ENCODE data around the gene EEF1AKMT3. TPM values are rescaled to one million over a fixed set of nuclear protein-coding genes. Genes with fewer than 3 reads are reported as not detected.

The EEF1AKMT3 gene
- total and polyA plus RNA-seq, 7 donors: 1.6 to 11.9 (median 9.0) TPM

DNA sequence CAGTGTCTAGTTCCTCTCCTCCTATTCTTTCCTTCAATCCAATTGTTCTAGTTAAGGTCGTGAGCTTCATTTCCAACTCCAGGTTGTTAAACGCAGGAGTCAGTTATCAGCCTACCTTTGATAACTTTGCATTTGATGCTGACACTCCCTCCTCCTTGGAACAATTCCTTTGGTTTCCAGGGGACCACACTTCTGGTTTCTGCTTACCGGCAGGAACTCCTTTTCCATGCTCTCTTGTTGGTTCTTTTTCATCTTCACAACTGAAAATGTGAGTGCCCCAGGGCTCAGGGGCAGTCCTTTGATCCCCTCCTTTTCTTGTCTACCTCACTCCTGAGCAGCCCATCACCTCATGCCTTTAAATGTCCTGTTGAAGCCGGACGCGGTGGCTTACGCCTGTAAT lies 5.0 kb downstream of the EEF1AKMT3 start:
- no peaks in the 10 kb centered on the region for H3K27me3 ChIP-seq
- no peak overlapping the region for H3K4me3 ChIP-seq
- no peak overlapping the region for H3K27ac ChIP-seq
- H3K9me3 ChIP-seq: no peaks in the 10 kb centered on the region
- DNase-seq: no peak
- H3K4me1 ChIP-seq: peaks cover 0 to 14% (median 10%) of the 10 kb centered on the region in 4 donors
- 93 to 94% methylated on average over 7 of the region's 7 CpGs for WGBS, 2 donors
- H3K36me3 ChIP-seq: peaks cover 0 to 12% (median 0%) of the 10 kb centered on the region in 4 donors
- no peak for TF ChIP-seq POLR2A (IDR thresholded peaks at IDR 0.05)
- no peak for TF ChIP-seq POLR2AphosphoS5 (IDR thresholded peaks at IDR 0.05)
- TF ChIP-seq, protein P1, sequence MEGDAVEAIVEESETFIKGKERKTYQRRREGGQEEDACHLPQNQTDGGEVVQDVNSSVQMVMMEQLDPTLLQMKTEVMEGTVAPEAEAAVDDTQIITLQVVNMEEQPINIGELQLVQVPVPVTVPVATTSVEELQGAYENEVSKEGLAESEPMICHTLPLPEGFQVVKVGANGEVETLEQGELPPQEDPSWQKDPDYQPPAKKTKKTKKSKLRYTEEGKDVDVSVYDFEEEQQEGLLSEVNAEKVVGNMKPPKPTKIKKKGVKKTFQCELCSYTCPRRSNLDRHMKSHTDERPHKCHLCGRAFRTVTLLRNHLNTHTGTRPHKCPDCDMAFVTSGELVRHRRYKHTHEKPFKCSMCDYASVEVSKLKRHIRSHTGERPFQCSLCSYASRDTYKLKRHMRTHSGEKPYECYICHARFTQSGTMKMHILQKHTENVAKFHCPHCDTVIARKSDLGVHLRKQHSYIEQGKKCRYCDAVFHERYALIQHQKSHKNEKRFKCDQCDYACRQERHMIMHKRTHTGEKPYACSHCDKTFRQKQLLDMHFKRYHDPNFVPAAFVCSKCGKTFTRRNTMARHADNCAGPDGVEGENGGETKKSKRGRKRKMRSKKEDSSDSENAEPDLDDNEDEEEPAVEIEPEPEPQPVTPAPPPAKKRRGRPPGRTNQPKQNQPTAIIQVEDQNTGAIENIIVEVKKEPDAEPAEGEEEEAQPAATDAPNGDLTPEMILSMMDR (IDR thresholded peaks at IDR 0.05): no peak
- no peak for TF ChIP-seq EP300 (IDR thresholded peaks at IDR 0.05)
- intact Hi-C loops (cut with DNase I): no loop called here

DNA sequence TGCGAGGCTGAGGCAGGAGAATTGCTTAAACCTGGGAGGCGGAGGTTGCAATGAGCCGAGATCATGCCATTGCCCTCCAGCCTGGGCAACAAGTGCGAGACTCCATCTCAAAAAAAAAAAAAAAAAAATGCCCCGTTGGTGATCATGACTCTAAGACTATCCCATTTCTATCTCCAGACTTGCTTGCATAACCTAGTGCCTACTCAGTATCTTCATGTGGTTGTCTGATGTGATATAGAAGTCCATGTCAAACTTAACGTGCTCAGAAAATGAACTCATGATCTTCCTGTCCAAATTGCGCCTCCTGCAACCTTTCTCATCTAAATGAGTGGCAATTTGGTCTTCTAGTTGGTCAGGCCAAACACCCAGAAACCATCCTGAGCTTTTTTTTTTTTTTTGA lies 5.5 kb downstream of the EEF1AKMT3 start:
- Histone ChIP-seq H3K4me1 (peaks cover 0 to 14% (median 11%) of the 10 kb centered on the region in 4 donors), H3K27ac (no peak overlapping the region), H3K27me3 (no peaks in the 10 kb centered on the region), H3K4me3 (no peak overlapping the region), H3K9me3 (no peaks in the 10 kb centered on the region), H3K36me3 (peaks cover 0 to 12% (median 0%) of the 10 kb centered on the region in 4 donors)
- intact Hi-C loops (cut with DNase I): no loop called here
- no peak for DNase-seq
- WGBS, 2 donors: 94% methylated on average over 7 of the region's 7 CpGs
- TF ChIP-seq, protein P1 (IDR thresholded peaks at IDR 0.05): no peak
- TF ChIP-seq EP300 (IDR thresholded peaks at IDR 0.05): no peak
- no peak for TF ChIP-seq POLR2AphosphoS5 (IDR thresholded peaks at IDR 0.05)
- TF ChIP-seq POLR2A (IDR thresholded peaks at IDR 0.05): no peak

DNA sequence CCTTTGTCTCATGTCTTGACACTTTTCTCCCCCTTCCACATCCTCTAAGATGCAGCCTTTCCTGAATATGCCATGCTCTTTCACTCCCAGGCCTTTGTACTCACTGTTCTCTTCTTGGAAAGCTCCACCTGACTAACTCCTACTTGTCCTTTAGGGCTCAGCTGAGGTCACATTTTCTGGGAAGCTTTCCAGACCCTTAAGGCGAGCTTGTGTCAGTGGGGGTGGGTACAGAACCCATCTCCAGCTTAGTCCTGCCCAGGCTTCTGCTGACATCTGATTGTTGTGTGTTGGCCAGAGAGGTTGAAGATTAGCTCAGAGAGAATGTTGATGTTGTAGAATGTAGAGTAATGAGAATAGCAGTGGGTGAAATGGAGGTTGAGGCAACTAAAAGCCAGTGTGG lies 7.3 kb downstream of the EEF1AKMT3 start:
- Histone ChIP-seq H3K27me3 (no peaks in the 10 kb centered on the region), H3K4me1 (peaks cover 0 to 19% (median 14%) of the 10 kb centered on the region in 4 donors), H3K27ac (no peak overlapping the region), H3K36me3 (peaks cover 0 to 17% (median 0%) of the 10 kb centered on the region in 4 donors), H3K9me3 (no peaks in the 10 kb centered on the region), H3K4me3 (no peak overlapping the region)
- no peak for TF ChIP-seq POLR2AphosphoS5 (IDR thresholded peaks at IDR 0.05)
- TF ChIP-seq POLR2A (IDR thresholded peaks at IDR 0.05): no peak
- TF ChIP-seq, protein P1 (IDR thresholded peaks at IDR 0.05): no peak
- TF ChIP-seq EP300 (IDR thresholded peaks at IDR 0.05): no peak
- DNase-seq: no peak
- intact Hi-C loops (cut with DNase I): loop anchor here (10.0 kb wide), 1 partner anchor 55 kb away; no protein-coding TSS in a partner anchor
- 70 to 79% methylated on average over 1 of the region's 1 CpG for whole genome bisulfite sequencing, 2 donors

DNA sequence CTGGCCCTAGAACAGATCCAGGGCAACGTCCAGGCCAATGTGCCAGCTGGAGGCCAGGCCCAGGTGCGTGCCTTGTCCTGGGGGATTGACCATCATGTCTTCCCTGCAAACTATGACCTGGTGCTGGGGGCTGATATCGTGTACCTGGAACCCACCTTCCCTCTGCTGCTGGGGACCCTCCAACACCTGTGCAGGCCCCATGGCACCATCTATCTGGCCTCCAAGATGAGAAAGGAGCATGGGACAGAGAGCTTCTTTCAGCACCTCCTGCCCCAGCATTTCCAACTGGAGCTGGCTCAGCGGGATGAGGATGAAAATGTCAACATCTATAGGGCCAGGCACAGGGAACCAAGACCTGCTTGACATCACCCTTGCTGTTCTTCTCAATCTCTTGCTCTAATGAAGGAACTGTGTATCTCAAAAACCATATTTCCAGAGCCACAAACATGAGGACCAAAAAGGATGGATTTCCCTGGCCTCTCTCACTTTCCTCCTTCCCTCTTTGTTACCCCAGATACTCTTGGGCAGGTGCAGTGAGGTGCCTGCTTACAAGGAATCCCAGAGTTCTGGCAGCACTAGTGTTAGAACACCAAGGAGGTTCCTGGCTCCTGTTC lies 8.0 kb downstream of the EEF1AKMT3 start:
- intact Hi-C loops (cut with DNase I): loop anchor here (10.0 kb wide), 1 partner anchor 54 kb away; no protein-coding TSS in a partner anchor
- H3K27me3 ChIP-seq: no peaks in the 10 kb centered on the region

More for the DNA sequence above, 8.0 kb downstream of the EEF1AKMT3 start:
- peaks cover 0 to 16% (median 0%) of the 10 kb centered on the region in 4 donors for H3K36me3 ChIP-seq
- no peak overlapping the region for H3K4me3 ChIP-seq
- H3K9me3 ChIP-seq: no peaks in the 10 kb centered on the region
- no peak for DNase-seq
- WGBS, 2 donors: 89 to 91% methylated on average over 4 of the region's 4 CpGs
- peaks cover 0 to 19% (median 14%) of the 10 kb centered on the region in 4 donors for H3K4me1 ChIP-seq
- no peak for TF ChIP-seq EP300 (IDR thresholded peaks at IDR 0.05)
- TF ChIP-seq POLR2A (IDR thresholded peaks at IDR 0.05): no peak
- no peak for TF ChIP-seq POLR2AphosphoS5 (IDR thresholded peaks at IDR 0.05)
- TF ChIP-seq, protein P1 (IDR thresholded peaks at IDR 0.05): no peak
- no peak overlapping the region for H3K27ac ChIP-seq

All from sigmoid colon (tissue), 7 donors.